Mesenteric fat pad (tissue), 1 donor: ENCODE data around the gene PKDCC. TPM values are rescaled to one million over a fixed set of nuclear protein-coding genes. Genes with fewer than 3 reads are reported as not detected.

ENCODE experiments used
- DNase-seq: peaks from one replicate; pipeline ENCODE4 v3.0.0-alpha.2; 2020; ENCODE audit warnings: low spot score
- long read RNA-seq: library from polyadenylated mRNA; unstranded; transcript quantifications from one replicate; pipeline ENCODE4 v2.0.0, GENCODE V29; 2020
- total RNA-seq: library from RNA; stranded (reverse); fragmentation: NEBNext Ultra II Directional; extraction: Animal tissue kit (Norgen Biotek cat#: 25700); gene quantifications from one replicate; pipeline ENCODE4 v1.2.1, GENCODE V29; 2021
- donor health status: DM: yes; HTN: yes; CAD: no.

The PKDCC gene
- 289 TPM for total RNA-seq
- long read RNA-seq, transcript PKDCC-201 (7 exons, 2,502 nt), result major isoform, 69 of 215 reads
- long read RNA-seq, transcript PKDCC-208 (3 exons, 1,447 nt), result minor isoform, 5 of 215 reads
- long read RNA-seq, partial matches to known transcripts, result 112 of 215 reads
- long read RNA-seq, other reads (novel, unspliced or antisense), result 28 of 215 reads

- DNase-seq, result no peak
Measured at GRCh38 chr2:42047488-42048298, at the start of gene PKDCC. PKDCC (plus strand) TSS chr2:42048021; CDS start chr2:42048200, 179 bp downstream.

GRCh38 chr2:41998186-41999127, 49.4 kb upstream of the PKDCC start:
- no peak for DNase-seq

GRCh38 chr2:41999128-41999480, 48.7 kb upstream of the PKDCC start:
- no peak for DNase-seq

- no peak for DNase-seq
Measured at GRCh38 chr2:41999592-42000281, 48.1 kb upstream of the PKDCC start.

GRCh38 chr2:42001711-42002201, 46.1 kb upstream of the PKDCC start:
- DNase-seq, result no peak

GRCh38 chr2:42007551-42007950, 40.3 kb upstream of the PKDCC start:
- DNase-seq, result peak; percentile 82

- DNase-seq, result no peak
Measured at GRCh38 chr2:42008241-42008921, 39.4 kb upstream of the PKDCC start.

GRCh38 chr2:42009657-42010580, 37.9 kb upstream of the PKDCC start:
- peak; percentile 51 for DNase-seq

- no peak for DNase-seq
Measured at GRCh38 chr2:42010743-42011298, 37.0 kb upstream of the PKDCC start.

- DNase-seq, result no peak
Measured at GRCh38 chr2:42012137-42012536, 35.7 kb upstream of the PKDCC start.

- DNase-seq, result no peak
Measured at GRCh38 chr2:42012651-42013050, 35.2 kb upstream of the PKDCC start.

- DNase-seq, result no peak
Measured at GRCh38 chr2:42013409-42013808, 34.4 kb upstream of the PKDCC start.

- no peak for DNase-seq
Measured at GRCh38 chr2:42021464-42021863, 26.4 kb upstream of the PKDCC start.

- DNase-seq, result no peak
Measured at GRCh38 chr2:42025151-42025582, 22.7 kb upstream of the PKDCC start.

- DNase-seq, result no peak
Measured at GRCh38 chr2:42026272-42026671, 21.5 kb upstream of the PKDCC start.

- no peak for DNase-seq
Measured at GRCh38 chr2:42028571-42029148, 19.2 kb upstream of the PKDCC start.

- DNase-seq, result no peak
Measured at GRCh38 chr2:42029171-42029570, 18.6 kb upstream of the PKDCC start.

- no peak for DNase-seq
Measured at GRCh38 chr2:42029639-42030199, 18.1 kb upstream of the PKDCC start.
